GM12878 (cell line): ENCODE data around the gene FADS1.

ENCODE experiments used
- CHD2 ChIP-seq: IDR thresholded peaks from 2 replicates; pipeline ENCODE4 v1.6.1; 2011; ENCODE audit warnings: low read depth, low read length, improper control_type of control experiment, borderline replicate concordance
- EZH2 ChIP-seq: IDR thresholded peaks from 2 replicates; pipeline ENCODE4 v1.6.1; 2012; ENCODE audit warnings: low read depth, mild to moderate bottlenecking, control low read depth, inconsistent platforms, low read length, borderline replicate concordance; ENCODE audit not compliant: control insufficient read depth
- FOS ChIP-seq: IDR thresholded peaks from 3 replicates; pipeline ENCODE4 v1.6.1; 2011; ENCODE audit warnings: borderline replicate concordance; ENCODE audit not compliant: insufficient read length; ENCODE audit errors: extremely low read depth
- FOXM1 ChIP-seq: IDR thresholded peaks from 2 replicates; pipeline ENCODE4 v1.6.1; 2012; ENCODE audit warnings: low read depth, mild to moderate bottlenecking, inconsistent platforms, low read length, moderate library complexity
- MTA2 ChIP-seq: fragments of 450-650 bp; IDR thresholded peaks from 2 replicates; pipeline ENCODE4 v1.6.1; 2016; ENCODE audit warnings: low read depth, mild to moderate bottlenecking, moderate library complexity
- TF ChIP-seq, protein P1 (sequence below): IDR thresholded peaks from 2 replicates; pipeline ENCODE4 v1.6.1; 2012; ENCODE audit warnings: mild to moderate bottlenecking, low read depth, low read length
- TF ChIP-seq, protein P2 (sequence below): IDR thresholded peaks from 2 replicates; pipeline ENCODE4 v1.6.1; 2012; ENCODE audit warnings: low read length, inconsistent platforms

DNA sequence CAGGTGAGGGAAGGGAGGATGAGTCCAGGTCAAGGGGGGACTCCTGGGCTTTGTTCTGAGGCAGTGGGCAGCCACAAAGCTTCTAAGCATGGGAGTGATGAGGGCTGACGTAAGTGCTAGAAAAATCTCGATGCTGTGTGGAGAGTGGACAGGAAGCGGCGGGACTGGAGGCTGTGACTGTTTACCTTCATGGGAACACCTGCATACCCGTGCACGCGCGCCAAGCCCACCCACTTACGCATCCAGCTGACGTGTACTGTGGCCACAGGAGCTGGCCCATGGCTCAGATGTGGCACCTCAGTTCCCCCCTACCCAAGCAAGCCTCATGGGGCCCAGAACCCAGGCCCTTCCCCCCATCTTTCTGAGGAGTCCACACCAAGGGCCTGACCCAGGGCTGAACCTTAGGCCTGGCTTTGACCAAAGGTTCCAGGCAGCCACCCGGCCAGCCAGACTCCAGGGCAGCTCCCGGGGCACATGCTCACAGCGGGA, 50.4 kb downstream of the FADS1 start:
- TF ChIP-seq CHD2 = no peak
- TF ChIP-seq, protein P1, sequence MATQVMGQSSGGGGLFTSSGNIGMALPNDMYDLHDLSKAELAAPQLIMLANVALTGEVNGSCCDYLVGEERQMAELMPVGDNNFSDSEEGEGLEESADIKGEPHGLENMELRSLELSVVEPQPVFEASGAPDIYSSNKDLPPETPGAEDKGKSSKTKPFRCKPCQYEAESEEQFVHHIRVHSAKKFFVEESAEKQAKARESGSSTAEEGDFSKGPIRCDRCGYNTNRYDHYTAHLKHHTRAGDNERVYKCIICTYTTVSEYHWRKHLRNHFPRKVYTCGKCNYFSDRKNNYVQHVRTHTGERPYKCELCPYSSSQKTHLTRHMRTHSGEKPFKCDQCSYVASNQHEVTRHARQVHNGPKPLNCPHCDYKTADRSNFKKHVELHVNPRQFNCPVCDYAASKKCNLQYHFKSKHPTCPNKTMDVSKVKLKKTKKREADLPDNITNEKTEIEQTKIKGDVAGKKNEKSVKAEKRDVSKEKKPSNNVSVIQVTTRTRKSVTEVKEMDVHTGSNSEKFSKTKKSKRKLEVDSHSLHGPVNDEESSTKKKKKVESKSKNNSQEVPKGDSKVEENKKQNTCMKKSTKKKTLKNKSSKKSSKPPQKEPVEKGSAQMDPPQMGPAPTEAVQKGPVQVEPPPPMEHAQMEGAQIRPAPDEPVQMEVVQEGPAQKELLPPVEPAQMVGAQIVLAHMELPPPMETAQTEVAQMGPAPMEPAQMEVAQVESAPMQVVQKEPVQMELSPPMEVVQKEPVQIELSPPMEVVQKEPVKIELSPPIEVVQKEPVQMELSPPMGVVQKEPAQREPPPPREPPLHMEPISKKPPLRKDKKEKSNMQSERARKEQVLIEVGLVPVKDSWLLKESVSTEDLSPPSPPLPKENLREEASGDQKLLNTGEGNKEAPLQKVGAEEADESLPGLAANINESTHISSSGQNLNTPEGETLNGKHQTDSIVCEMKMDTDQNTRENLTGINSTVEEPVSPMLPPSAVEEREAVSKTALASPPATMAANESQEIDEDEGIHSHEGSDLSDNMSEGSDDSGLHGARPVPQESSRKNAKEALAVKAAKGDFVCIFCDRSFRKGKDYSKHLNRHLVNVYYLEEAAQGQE = no peak
- no peak for TF ChIP-seq FOS
- no peak for TF ChIP-seq FOXM1
- TF ChIP-seq, protein P2, sequence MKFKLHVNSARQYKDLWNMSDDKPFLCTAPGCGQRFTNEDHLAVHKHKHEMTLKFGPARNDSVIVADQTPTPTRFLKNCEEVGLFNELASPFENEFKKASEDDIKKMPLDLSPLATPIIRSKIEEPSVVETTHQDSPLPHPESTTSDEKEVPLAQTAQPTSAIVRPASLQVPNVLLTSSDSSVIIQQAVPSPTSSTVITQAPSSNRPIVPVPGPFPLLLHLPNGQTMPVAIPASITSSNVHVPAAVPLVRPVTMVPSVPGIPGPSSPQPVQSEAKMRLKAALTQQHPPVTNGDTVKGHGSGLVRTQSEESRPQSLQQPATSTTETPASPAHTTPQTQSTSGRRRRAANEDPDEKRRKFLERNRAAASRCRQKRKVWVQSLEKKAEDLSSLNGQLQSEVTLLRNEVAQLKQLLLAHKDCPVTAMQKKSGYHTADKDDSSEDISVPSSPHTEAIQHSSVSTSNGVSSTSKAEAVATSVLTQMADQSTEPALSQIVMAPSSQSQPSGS = no peak
- no peak for TF ChIP-seq EZH2
- no peak for TF ChIP-seq MTA2
